SJSA1 (cell line): Measurements from ENCODE around the gene C22orf42. TPM values are rescaled to one million over a fixed set of nuclear protein-coding genes. Genes with fewer than 3 reads are reported as not detected.

Experiments used
- DNase-seq, 2 experiments: peaks; one replicate each; pipeline ENCODE4 v3.0.0-alpha.2; 2015 to 2020; ENCODE audit warnings: low spot score in 2 of 2, low read depth in 1 of 2
- H3K27ac ChIP-seq: fragments of 250-450 bp; sonication (Bioruptor Pico); 2 replicates; pipeline ENCODE4 v1.5.1; 2020; ENCODE audit warnings: mild to moderate bottlenecking, moderate library complexity
- H3K27me3 ChIP-seq: fragments of 250-450 bp; sonication (Bioruptor Pico); replicated peaks from 2 replicates; pipeline ENCODE4 v1.5.1; 2020; ENCODE audit warnings: mild to moderate bottlenecking, moderate library complexity
- H3K36me3 ChIP-seq: fragments of 250-450 bp; sonication (Bioruptor Pico); 2 replicates; pipeline ENCODE4 v1.5.1; 2020; ENCODE audit warnings: mild to moderate bottlenecking
- H3K4me1 ChIP-seq: fragments of 250-450 bp; sonication (Bioruptor Pico); replicated peaks from 2 replicates; pipeline ENCODE4 v1.6.1; 2021; ENCODE audit warnings: mild to moderate bottlenecking
- H3K4me3 ChIP-seq: fragments of 250-450 bp; sonication (Bioruptor Pico); 2 replicates; pipeline ENCODE4 v1.5.1; 2020; ENCODE audit warnings: mild to moderate bottlenecking
- H3K9me3 ChIP-seq: fragments of 250-450 bp; sonication (Bioruptor Pico); replicated peaks from 2 replicates; pipeline ENCODE4 v1.5.1; 2020; ENCODE audit warnings: mild to moderate bottlenecking
- total RNA-seq: library from RNA; depleted of rRNA; stranded (reverse); fragments of >200 nt; shearing (Covaris generic); gene quantifications from 2 replicates; pipeline ENCODE4 v1.2.3, GENCODE V29; 2014; rRNA removed

The C22orf42 gene
- not detected in 2 replicates for total RNA-seq

DNA sequence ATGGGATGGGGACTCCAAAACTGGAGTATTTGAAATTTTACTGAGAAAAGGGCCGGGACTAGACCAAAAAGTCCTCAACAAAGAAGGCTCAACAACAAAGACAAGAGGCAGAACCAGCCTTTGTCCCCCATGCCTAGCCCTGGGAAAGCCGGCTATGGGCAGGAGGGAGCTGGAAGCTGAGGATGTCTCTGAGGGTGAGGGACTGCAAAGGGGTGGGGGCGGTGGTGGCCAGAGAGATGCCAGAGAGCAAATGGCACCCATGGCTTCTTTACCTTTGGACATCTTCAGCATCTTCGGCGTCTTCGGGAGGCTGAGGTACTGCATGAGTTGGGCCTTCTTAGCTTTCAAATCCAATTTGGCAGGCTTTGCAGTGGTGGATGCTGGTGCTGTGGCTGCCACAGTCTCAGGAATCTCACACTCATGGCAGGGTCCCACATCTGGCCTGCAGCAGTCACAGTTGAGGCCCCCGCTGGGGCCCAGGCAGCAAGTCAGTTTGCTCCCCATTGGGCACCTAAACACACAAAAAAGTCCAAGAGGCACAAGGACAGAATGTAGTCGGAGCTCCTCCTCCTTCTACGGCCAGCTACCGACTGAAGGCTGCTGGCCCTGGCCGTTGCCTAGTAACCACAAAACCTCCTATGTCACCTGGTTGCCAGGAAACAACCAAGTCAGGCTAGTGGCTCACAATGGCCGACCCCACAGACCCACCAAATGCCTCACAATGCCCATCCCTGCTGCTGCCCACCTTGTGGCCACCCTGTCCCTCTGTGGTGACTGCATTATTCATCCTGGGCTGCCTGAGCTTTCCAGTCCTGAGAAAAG lies at the start of gene C22orf42:
Gene C22orf42 (minus strand): TSS at position 592 of the 822 bp plus-strand sequence. CDS start 88 bp downstream, at position 504.
- Histone ChIP-seq H3K27me3 (peaks cover 10% of the 10 kb centered on the region), H3K27ac (no peak within 1 kb of the TSS), H3K4me3 (no peak within 1 kb of the TSS), H3K4me1 (no peaks in the 10 kb centered on the region), H3K9me3 (no peaks in the 10 kb centered on the region), H3K36me3 (no peaks in the 10 kb centered on the region)
- no peak for DNase-seq

- H3K27me3 ChIP-seq = 0 out of 2 replicates have a peak, but pooled peaks cover 4% of the 10 kb centered on the region
- no peaks in the 10 kb centered on the region for H3K9me3 ChIP-seq
- H3K27ac ChIP-seq = no peak overlapping the region
- no peaks in the 10 kb centered on the region for H3K36me3 ChIP-seq
- H3K4me3 ChIP-seq = no peak overlapping the region
- no peak for DNase-seq
- H3K4me1 ChIP-seq = no peaks in the 10 kb centered on the region
Observed at GRCh38 chr22:32208681-32209080, 49.6 kb upstream of the C22orf42 start.

DNA sequence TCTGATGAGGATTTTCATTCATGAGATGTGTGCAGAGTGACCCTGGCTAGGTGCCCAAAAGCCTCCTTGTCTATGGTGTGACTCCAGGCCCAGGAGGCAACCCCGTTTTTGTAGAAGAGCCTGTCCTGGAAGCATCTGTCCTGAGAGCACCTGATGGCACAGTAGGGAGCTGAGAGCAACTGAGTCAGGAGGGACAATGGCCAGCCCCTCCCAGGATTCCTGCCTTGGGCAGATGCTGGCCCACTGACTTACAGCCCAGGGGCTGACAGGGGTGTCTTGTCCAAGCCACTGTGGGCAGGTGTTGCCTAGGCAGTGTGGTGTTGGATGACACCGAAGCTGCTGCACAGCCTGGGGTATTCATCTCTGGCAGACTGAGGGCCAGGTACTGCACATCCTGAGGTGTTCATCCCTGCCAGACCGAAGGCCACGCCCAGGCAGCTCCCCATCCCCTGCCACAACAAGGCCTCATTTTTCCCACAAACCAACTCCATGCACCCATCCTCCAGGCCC lies 48.9 kb upstream of the C22orf42 start:
- no peak overlapping the region for H3K27ac ChIP-seq
- no peak overlapping the region for H3K4me3 ChIP-seq
- no peaks in the 10 kb centered on the region for H3K4me1 ChIP-seq
- no peak for DNase-seq
- no peaks in the 10 kb centered on the region for H3K36me3 ChIP-seq
- H3K27me3 ChIP-seq = peaks cover 9% of the 10 kb centered on the region
- H3K9me3 ChIP-seq = no peaks in the 10 kb centered on the region

DNA sequence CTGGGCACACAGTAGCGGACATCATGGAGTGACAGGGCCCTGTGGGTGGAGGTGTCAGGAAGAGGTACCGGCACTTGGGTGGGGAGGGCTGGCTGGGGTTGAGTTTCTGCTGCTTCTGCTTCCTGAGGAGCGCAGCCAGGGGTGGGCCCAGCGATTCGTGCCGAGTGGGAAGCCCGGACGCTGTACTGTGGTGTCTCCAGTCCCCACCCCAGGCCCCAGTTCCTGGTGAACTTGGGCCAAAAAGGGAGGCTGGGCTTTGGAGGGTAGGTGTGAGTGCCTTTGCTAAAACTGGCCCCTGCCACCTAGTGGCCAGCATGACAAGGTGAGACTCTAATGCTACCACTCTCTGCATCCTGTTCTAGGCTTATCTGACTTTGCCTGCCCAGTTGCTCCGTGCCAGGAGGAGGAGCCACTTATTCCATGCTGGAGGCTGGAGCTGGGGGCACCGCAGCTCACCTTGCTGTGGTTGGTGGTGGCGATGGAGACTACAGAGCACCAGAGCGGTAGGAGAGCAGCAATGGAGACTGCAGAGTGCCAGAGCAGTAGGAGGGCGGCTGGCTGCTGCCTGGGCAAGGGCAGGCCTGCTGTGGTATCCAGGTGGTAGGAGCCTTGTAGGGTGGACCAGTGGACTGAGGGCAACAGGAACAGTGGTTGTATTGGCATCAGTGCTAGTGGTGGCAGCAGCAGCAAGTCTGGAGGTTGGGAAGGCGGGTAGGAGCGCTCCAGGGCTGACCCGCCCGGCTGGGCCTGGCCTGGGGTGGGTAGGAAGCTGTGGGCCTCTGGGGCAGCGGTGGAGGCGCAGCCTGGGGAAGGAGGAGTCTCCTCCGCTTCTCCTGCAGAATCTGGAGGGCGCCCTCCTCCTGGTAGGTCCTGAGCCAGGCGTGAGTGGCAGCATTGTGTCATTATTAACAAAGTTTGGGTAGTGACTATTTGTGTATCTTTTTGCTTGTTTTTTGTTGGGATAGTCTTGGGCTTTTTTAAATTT lies 48.0 kb upstream of the C22orf42 start:
- no peaks in the 10 kb centered on the region for H3K9me3 ChIP-seq
- no peak overlapping the region for H3K27ac ChIP-seq
- peaks cover 18% of the 10 kb centered on the region for H3K27me3 ChIP-seq
- no peaks in the 10 kb centered on the region for H3K36me3 ChIP-seq
- DNase-seq = no peak
- H3K4me3 ChIP-seq = no peak overlapping the region
- H3K4me1 ChIP-seq = no peaks in the 10 kb centered on the region

- Histone ChIP-seq H3K4me1 (no peaks in the 10 kb centered on the region), H3K36me3 (no peaks in the 10 kb centered on the region), H3K27ac (no peak overlapping the region), H3K27me3 (peaks cover 19% of the 10 kb centered on the region), H3K9me3 (no peaks in the 10 kb centered on the region), H3K4me3 (no peak overlapping the region)
- no peak for DNase-seq
Observed at GRCh38 chr22:32205974-32206773, 47.1 kb upstream of the C22orf42 start.

DNA sequence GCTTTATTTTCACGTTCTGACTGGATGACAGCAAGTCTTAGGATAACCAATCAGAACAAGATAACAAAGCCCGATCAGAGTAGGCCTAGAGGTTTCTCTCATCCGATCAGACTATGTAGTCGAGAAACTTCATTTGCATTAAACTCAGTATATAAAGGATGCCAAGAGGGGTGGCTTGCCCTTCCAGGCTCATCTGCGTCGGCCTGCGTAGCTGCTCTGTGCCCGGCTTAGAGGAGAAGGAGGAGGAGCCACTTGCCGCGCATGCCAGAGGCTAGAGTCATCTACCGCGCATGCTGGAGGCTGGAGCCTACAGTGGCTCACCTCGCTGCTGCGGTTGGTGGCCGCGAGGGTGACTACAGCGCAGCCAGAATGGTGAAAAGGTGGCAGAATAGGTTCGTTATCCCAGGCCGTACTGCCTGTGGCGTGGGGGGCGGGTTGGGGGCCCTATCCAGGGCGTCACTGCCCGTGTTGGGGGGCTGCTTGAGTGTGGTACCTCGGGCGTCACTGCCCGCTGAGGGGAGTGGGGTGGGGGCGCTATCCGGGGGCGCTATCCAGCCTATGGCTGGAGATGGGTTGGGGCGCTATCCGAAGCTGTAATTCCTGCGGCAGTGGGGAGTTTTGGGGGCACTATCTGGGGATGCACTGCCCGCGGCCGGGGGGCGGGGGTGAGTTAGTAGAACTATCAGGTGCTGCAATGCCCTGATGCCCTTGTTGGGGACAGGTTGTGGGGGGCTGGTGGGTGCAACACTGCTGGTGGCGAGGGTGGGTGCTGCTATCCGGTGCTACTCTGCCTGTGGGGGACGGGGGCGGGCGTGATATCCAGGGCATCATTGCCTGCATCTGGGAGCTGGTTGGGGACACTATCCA lies 46.0 kb upstream of the C22orf42 start, which contains the start of gene RFPL2:
Gene RFPL2 (minus strand): TSS at position 218 of the 867 bp plus-strand sequence. CDS start 2,622 bp downstream, outside the sequence.
- no peak for DNase-seq
- H3K27me3 ChIP-seq = peaks cover 19% of the 10 kb centered on the region
- H3K4me1 ChIP-seq = no peaks in the 10 kb centered on the region
- no peak within 1 kb of the TSS for H3K27ac ChIP-seq
- H3K9me3 ChIP-seq = no peaks in the 10 kb centered on the region
- no peak within 1 kb of the TSS for H3K4me3 ChIP-seq
- H3K36me3 ChIP-seq = no peaks in the 10 kb centered on the region

DNA sequence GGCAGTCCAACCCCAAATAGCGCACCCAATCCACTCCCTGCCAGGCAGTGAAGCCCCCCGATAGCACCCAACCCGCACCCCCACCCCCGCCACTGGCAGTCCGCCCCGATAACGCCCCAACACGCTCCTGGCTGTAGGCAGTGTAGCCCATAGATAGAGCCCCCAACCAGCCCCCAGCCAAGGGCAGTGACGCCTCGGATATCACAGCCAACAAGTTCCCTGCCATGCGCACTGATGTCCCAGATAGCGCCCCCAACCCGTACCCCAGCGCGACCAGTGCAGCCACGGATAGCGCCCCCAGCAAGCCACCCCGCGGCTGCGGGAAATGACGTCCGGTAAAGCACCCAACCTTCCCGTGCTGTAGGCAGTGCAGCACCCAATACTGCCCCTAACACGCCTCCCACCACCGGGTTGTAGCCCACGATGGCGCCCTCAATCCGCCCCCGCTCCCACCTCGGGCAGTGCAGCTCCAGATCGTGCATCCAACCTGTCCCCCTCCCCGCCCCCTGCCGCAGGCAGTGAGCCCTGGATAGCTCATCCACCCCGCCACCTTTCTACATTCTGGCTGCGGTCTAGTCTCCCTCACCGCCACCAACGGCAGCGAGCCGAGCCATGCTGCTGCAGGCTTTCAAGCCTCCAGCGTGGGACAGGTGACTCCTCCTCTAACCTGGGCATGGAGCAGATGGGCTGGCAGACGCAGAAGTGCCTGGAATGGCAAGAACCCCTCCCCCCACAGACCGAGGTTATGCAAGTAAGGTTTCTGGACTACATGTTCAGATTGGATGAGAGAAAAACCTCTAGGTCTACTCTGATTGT lies 45.1 kb upstream of the C22orf42 start:
- Histone ChIP-seq H3K4me3 (no peak overlapping the region), H3K36me3 (no peaks in the 10 kb centered on the region), H3K27me3 (peaks cover 19% of the 10 kb centered on the region), H3K9me3 (no peaks in the 10 kb centered on the region), H3K4me1 (no peaks in the 10 kb centered on the region), H3K27ac (no peak overlapping the region)
- DNase-seq = no peak

DNA sequence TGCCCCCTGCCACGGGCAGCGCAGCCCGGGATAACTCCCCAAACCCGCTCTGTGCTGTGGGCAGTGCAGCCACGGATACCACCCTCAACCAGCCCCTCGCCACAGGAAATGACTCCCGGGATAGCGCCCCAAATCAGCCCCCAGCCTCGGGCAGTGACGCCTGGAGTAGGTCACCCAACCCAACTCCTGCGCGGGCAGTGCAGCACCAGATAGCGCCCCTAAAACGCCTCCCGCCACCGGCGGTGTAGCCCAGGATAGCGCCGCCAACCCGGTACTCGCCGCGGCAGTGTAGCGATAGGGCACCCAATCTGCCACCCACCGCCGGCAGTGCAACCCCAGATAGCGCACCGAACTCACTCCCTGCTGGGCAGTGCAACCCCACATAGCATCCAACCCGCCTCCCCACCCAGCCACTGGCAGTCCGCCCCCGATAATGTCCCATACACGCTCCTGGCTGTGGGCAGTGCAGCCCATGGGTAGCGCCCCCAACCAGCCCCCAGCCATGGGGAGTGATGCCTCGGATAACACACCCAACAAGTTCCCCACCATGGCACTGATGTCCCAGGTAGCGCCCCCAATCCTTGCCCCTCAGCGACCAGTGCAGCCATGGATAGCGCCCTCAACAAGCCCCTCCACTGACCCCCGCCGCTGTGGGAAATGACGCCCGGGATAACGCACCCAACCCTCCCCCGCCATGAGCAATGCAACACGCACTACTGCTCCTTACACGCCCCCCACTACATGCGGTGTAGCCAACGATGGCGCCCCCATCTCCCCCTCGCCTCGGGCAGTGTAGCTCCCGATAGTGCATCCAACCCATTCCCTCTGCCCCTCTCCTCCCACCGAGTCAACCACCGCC lies 44.3 kb upstream of the C22orf42 start:
- Histone ChIP-seq H3K4me3 (no peak overlapping the region), H3K27ac (no peak overlapping the region), H3K9me3 (no peaks in the 10 kb centered on the region), H3K4me1 (no peaks in the 10 kb centered on the region), H3K27me3 (peaks cover 19% of the 10 kb centered on the region), H3K36me3 (no peaks in the 10 kb centered on the region)
- no peak for DNase-seq

DNA sequence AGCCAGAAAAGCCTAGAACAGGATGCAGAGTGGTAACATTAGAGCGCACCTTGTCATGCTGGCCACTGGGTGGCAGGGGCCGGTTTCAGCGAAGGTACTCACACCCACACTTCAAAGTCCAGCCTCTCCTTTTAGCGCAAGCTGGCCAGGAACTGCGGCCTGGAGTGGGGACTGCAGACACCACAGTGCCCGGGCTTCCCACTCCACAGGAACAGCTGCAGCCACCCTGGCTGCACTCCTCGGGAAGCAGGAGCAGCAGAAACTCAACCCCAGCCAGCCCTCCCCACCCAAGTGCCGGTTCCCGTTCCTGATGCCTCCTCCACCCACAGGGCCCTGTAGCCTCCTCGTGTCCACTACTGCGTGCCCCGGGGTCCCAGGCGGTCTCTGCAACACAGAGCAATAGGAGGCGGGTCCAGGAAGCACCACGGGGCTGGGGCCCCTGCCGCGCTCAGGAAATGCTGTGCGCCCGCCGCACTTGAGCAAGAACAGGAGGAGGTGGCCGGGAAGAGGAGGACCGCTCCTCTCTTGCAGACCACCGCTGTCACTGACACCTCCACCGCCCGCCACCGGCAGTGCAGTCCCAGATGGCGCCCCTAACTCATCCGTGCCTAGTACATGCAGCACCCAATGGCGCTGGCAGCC lies 43.6 kb upstream of the C22orf42 start:
- no peaks in the 10 kb centered on the region for H3K4me1 ChIP-seq
- peaks cover 20% of the 10 kb centered on the region for H3K27me3 ChIP-seq
- no peak overlapping the region for H3K27ac ChIP-seq
- no peaks in the 10 kb centered on the region for H3K9me3 ChIP-seq
- no peak for DNase-seq
- no peak overlapping the region for H3K4me3 ChIP-seq
- no peaks in the 10 kb centered on the region for H3K36me3 ChIP-seq

- no peaks in the 10 kb centered on the region for H3K4me1 ChIP-seq
- H3K27ac ChIP-seq = no peak overlapping the region
- no peaks in the 10 kb centered on the region for H3K9me3 ChIP-seq
- no peak overlapping the region for H3K4me3 ChIP-seq
- no peaks in the 10 kb centered on the region for H3K36me3 ChIP-seq
- H3K27me3 ChIP-seq = peaks cover 23% of the 10 kb centered on the region
- no peak for DNase-seq
Observed at GRCh38 chr22:32202161-32202538, 43.0 kb upstream of the C22orf42 start.

DNA sequence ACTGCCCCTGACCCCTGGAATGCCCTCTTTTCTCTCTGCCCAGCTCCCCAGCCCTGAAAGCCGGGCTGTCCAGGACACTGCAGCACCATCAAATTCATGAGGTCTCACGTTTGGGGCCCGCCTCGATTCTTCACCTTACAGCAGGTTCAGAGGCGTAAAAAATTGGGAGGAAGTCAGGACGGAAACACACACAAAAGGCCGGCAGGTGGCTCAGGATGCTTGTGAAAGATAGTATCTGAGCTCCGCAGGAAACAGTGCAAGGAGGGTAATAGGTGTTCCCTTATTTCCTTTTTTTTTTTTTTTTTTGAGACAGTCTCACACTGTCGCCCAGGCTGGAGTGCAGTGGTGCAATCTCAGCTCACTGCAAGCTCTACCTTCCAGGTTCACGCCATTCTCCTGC lies 41.6 kb upstream of the C22orf42 start:
- Histone ChIP-seq H3K27me3 (peaks cover 23% of the 10 kb centered on the region), H3K27ac (no peak overlapping the region), H3K4me1 (no peaks in the 10 kb centered on the region), H3K9me3 (no peaks in the 10 kb centered on the region), H3K36me3 (no peaks in the 10 kb centered on the region), H3K4me3 (no peak overlapping the region)
- no peak for DNase-seq
